NK-92 (cell line): ENCODE measurements around the gene PARP6.
"Not testable (repeated sequence)": the region's sequence is repeated elsewhere in the genome, so short reads cannot be mapped to it uniquely, and the experiment has no call there.

ENCODE experiments used
- DNase-seq: peaks from one replicate; lab custom pipeline; 2025; ENCODE audit not compliant: unreplicated experiment; lab: John Stamatoyannopoulos, UW

PARP6 gene

DNA sequence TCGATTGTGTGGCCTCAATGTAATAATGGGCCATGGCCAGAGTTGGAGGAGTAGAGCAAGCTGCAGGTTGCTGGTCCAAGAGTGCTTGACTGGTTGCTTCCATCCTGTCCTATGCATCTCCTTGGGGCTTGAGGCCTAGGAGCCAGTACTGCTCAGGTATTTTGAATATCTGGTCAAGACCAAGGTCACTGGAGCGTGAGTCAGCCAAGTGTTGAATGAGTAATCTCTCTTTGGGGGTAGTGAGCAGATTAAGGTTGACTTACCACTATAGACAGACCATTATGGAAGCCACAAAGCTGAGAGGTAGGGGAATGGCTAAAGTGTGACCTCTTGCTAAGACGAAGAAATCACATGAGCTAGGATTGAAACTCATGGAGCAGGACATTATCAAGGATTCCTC lies 9.4 kb upstream of the PARP6 start:
- no peak for DNase-seq

GRCh38 chr15:72280751-72281150 lies 8.4 kb upstream of the PARP6 start:
- DNase-seq, result no peak

DNA sequence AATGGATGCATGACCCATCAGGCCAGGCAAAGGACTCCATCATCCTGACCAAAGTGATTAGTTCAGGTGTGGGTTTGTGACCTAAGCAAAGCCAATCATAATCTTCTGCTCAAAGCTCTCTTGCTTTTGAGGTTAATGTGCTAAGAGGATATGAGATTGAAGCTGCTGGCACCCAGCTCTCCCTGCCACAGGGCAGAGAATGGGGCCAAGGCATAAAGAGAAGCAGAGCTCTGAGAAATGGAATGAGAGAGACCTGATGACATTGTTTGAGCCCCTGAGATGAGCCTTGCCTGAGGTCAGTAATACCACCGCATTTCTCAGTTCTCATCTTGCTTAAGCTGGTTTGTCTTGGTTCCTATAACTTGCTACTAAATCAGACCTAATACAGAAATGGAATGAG lies 6.4 kb upstream of the PARP6 start:
- no peak for DNase-seq

DNA sequence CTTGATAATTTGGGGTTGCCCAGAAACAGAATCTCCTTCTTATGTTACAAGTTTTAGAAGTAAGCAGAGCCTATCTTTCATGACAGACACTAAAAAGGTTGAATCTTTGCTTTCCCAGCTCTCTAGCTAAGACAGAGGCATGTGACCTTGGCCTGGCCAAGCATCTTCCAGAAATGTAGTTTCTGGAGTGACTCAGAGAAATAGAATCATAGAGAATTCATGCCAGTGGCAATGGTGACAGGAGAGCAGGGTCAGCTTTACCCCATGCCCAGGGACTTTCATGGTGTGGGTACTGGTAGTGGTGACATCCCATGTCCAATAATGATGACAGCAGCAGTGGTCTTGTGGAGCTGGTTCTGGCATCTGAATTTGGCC lies 4.0 kb upstream of the PARP6 start:
- no peak for DNase-seq

DNA sequence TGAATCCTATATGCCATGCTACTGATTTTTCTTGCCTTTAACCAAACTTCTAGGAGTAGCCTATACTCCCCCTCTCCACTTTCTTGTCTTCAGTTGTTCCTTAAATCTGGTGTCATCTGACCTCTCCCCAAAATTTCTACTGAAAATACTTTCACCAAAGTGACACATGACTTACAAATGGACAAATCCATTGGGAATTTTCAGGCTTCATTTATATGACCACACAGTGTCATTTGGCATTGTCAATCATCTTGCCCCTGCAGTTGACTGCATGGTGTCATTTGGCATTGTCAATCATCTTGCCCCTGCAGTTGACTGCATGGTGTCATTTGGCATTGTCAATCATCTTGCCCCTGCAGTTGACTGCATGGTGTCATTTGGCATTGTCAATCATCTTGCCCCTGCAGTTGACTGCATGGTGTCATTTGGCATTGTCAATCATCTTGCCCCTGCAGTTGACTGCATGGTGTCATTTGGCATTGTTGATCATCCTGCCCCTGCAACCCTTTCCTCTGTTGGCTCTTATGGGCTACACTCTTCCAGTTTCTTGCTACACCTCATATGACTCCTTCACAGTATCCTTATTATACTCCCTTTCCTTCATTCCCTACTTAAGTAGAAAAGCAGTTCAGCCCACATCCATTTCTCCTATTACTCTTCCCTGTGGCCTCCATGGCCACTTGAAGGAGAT lies 3.4 kb upstream of the PARP6 start:
- DNase-seq, result not testable (repeated sequence)

GRCh38 chr15:72272997-72273352 lies 621 bp upstream of the PARP6 start:
- DNase-seq, result no peak

DNA sequence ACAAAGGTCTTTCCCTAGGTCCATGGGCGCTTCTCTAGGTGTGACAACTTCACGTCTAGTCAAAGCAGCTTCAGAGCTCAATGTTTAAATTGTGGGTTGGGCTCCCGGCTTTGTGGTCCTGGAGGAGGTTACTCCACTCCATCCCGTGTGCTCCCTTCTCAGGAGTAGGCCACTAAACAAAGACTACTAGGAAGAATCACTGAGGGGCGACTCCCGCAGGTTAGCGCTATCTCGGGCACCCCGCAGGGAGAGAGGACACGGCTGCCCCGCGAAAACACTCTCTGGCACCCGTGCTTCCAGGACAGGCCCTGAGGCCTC lies 500 bp downstream of the PARP6 start:
- no peak for DNase-seq

- DNase-seq, result no peak
Observed at GRCh38 chr15:72271221-72271620, 1.1 kb downstream of the PARP6 start.

GRCh38 chr15:72269739-72270138 lies 2.6 kb downstream of the PARP6 start:
- no peak for DNase-seq

DNA sequence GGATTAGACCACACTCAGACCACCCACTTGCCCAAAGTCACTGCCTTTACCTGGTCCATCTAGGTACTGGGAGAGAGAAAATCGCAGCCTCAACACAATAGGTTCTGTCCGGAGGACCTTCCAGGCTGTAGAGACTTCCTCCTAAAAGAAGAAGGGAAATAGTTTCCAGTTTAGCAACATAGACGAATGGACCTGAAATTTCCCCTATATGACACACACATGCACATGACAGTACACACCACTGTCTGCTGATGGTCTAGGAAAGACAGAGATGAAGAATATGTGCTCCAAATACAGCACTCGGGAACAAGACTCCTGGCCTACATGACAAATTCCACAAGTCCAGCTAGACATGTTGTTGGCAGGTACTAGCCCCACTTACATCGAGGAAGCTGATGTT lies 7.3 kb downstream of the PARP6 start:
- DNase-seq, result no peak

DNA sequence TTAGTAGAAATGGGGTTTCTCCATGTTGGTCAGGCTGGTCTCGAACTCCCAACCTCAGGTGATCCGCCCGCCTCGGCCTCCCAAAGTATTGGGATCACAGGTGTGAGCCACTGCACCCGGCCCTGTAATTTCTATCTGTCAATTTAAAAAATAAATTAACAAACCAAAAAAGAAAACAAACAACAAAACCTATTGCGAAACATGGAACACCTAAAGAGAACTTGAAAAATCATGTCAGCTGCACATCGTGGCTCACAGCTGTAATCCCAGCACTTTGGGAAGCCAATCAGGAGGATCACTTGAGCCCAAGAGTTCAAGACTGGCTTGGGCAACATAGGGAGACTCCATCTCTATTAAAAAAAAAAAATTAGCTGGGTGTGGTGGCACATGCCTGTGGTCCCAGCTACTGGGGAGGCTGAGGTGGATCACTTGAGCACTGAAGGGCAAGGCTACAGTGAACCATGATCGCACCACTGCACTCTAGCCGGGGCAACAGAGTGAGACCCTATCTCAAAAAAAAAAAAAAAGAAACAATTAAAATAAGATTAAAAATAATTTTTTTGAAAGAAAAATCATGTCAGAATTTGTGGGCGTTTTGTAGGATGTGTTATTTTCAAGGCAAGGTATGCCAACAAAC lies 19.6 kb downstream of the PARP6 start:
- no peak for DNase-seq

- no peak for DNase-seq
Observed at GRCh38 chr15:72249142-72249810, 23.1 kb downstream of the PARP6 start.

DNA sequence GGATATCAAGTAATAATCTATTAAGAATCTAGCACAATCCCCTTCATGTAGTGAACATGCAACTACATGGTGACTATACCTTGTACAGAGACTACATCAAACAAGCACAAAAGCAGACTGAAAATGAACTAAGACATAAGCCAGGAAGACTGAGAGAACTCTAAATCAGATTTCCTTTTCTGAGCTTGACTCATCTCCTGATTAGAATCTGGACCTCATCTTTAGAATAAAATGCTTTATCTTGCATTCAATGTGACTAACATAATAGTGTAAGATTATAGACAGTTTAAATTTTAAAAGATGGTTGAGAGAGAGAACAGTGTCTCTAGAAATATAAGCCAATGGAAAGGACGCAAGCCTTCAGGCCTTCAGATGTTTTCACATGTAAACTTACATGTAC lies 23.8 kb downstream of the PARP6 start:
- no peak for DNase-seq

DNA sequence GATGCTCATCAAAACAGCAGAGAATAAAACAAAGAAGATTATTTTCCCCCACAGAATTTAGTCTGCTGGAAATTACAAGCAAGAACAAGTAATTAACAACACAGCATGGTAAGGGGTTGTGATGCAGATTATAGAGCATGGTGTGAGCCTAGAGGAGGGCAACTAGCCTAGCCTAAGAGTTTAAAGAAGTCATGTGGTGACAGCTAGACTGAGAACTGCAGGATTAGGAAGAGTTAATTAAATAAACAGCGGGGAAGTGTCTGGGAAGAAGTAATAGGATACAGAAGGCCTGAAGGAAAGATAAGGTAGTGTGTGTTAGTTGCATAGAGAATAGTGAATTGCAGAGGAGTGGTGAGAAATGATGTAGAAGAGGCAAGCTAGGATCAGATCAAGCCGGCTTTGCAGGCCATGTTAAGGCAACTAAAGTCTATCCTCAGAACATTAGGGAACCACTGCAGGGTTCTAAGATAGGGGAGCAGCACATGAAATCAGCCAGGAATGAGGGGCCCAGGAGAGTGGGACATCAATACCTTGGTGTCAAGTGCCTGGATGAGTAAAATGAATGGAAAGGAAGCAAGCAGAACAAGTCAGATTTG lies 29.5 kb downstream of the PARP6 start:
- DNase-seq, result no peak

DNA sequence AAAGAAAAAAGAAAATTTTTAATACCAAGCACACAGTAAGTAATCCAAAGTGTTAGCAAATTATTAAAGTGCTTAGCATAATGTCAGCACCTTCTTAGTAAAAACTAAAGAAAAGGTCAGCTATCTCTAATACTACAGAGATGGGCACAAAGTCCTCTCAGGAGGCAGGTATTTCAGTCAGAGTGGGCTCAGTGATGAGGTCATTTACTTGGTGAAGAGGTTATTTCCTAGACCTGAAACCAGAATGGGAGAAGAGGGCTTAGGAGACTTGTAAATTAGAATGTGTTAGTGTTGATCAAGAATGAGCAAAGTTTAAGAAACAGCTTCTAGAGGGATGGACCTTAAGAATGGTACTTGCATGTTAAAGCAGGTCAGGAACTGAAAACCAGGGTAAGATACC lies 32.7 kb downstream of the PARP6 start:
- no peak for DNase-seq

DNA sequence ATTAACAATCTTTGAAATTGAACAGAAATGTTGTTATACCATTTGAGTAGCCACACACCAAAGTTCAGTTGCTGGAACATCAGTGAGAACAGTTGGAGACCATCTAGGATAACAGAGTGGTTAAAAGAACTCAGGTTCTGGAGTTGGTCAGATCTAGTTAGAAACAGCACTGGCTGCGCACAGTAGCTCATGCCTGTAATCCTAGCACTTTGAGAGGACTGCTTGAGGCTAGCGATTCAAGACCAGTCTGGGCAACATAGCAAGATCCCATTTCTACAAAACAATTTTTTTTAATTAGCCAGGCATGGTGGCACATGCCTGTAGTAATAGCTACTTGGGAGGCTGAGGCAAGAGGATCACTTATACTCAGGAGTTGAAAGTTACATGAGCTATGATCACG lies 33.8 kb downstream of the PARP6 start:
- DNase-seq, result no peak

DNA sequence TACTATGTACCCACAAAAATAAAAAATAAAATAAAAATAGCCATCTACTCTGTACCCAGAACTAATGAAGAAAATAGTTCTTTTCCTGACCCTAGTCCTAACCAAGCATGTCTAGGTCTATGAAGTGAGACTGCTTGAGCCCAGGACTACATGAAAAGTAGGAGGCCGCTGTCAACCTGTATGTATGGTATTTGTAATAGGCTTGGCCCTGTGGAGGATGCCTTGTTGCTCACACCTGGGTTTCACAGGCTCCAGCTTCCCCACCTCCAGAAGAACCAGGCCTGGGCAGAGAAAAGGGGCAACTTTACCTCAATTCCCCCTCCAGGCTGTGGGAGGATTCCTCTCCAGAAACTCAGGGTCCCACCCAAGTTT lies 34.5 kb downstream of the PARP6 start:
- DNase-seq, result no peak

DNA sequence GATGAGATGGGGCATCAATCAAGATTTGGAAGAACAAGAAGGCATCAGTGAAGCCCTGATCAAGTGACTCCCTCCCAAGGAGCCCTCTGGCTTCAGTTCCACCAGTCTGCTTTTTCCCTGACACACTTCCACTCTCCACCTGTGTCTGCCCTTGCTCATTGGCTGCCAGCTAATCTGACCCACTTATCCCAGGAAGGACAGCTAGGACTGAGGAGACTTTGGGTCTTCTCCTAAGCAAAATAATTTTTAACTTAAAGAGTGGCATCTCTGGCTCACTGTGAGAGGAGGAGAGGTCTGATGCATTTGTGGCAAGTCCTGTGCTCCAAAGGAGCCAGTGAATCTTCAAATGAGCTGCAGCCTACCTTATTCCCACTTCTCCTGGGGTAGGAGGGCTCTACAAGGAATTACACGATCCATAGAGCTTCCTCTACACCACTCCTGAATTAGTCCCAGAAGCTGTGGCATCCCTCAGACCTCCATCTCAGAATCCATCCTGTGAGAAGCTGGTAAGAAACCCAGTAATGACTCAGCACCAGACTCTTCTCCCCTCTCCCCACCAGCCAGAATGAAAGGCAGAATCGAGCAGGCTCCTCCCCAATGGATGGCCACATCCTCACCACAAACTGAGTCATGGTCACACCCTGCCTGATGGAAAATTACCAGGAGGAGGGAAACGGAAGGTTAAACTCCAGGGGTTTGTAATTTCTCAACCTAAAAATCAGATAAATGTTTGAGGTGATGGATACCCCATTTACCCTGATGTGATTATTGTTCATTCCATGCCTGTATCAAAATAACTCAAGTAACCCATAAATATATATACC lies 35.1 kb downstream of the PARP6 start:
- DNase-seq, result no peak

DNA sequence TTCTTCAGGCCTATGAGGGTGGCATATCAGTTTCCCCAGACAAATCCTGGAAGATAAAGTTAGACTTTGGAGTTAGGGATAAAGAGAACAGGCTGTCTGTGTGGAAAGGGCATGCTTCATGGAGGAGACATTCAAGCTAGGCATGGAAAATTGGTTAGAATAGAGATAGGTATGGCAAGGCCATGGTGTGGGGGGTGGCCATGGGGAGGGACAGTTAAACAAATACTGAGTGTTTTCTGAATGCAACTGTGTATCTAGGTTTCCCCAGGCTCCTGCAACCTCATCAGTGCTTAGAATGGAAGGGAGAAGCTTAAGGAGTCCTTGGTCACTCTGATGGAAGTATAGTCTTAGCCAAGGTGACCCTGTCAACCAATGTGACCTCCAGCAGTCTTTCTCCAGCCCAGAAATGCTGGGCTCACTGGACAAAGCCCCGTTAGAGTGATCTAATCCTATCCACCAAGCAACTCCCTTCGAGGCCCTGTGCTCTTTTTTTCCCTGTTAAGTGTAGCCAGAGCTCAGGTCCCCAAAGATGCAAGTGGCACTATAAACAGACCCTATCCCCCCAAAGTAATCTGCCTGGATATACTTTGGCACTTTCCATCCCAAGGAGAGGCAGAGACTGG lies 35.9 kb downstream of the PARP6 start:
- no peak for DNase-seq

DNA sequence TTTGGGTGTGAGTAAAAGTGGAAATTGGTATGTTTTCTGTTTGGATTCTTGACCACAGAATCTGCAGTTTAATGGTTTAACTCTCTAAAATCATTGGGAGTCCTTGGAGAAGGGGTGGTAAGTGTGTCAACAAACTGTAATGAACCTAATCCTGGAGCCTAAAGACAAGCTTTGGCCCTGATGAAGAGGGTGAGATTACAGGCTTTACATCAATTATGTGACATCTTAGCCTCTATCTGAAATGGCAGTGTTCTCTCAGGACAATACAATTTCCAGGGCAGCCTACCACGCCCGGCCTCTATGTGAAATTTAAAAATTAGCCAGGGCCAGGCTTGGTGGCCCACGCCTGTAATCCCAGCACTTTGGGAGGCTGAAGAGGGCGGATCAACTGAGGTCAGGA lies 37.1 kb downstream of the PARP6 start:
- no peak for DNase-seq

DNA sequence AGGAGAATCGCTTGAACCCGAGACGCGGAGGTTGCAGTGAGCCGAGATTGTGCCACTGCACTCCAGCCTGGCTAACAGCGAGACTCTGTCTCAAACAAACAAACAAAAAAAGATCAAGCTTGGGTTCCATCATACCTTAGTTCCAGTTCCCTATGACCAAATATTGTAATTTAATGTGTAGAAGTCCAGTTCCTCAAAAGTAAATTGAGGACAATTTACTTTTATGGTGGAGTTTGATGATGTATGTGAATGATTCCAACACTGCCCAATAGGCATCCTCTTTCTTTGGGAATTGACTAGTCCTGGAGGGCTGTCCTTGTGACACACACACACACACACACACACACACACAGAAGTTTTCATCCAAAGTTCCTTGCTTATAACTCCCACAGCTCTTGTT lies 38.6 kb downstream of the PARP6 start:
- DNase-seq, result no peak
